ENCODE measurements around the gene FBXO38. TPM values are rescaled to one million over a fixed set of nuclear protein-coding genes. Genes with fewer than 3 reads are reported as not detected.

The FBXO38 gene
- polyA plus RNA-seq, 1 experiment, result 40.9 TPM

DNA sequence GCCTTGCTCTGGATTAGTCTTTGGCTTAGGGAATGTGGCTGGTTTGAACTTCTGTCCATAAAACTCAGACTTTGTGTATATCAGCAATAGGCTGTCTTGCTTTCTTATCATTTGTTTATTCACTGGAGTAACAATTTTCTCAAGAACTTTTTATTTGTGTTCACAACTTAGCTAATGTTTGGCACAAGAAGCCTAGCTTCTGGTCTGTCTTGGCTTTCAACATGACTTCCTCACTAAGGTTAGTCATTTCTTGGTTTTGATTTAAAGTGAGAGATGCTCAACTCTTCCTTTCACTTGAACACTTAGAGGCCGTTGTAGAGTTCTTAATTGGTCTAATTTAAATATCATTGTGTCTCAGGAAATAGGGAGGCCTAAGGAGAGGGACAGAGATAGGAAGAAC, 4.9 kb downstream of the FBXO38 start:
- TF ChIP-seq, protein P1, sequence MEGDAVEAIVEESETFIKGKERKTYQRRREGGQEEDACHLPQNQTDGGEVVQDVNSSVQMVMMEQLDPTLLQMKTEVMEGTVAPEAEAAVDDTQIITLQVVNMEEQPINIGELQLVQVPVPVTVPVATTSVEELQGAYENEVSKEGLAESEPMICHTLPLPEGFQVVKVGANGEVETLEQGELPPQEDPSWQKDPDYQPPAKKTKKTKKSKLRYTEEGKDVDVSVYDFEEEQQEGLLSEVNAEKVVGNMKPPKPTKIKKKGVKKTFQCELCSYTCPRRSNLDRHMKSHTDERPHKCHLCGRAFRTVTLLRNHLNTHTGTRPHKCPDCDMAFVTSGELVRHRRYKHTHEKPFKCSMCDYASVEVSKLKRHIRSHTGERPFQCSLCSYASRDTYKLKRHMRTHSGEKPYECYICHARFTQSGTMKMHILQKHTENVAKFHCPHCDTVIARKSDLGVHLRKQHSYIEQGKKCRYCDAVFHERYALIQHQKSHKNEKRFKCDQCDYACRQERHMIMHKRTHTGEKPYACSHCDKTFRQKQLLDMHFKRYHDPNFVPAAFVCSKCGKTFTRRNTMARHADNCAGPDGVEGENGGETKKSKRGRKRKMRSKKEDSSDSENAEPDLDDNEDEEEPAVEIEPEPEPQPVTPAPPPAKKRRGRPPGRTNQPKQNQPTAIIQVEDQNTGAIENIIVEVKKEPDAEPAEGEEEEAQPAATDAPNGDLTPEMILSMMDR (IDR thresholded peaks at IDR 0.05; ENCODE audit: low read depth, low read length), result no peak
- no peak overlapping the region for H3K27ac ChIP-seq (ENCODE audit: low read depth, low read length)
- POLR2A ChIA-PET, result no interaction called here
- CTCF ChIA-PET, result interaction anchor here (0.7 to 5.1 kb wide), 4 partner anchors 14 to 342 kb away, joined by 3 to 28 read pairs (median 4); no protein-coding TSS in a partner anchor
- H3K4me3 ChIP-seq (ENCODE audit: low read depth, low read length), result no peak overlapping the region
- H3K9me3 ChIP-seq (ENCODE audit: control insufficient read depth, insufficient read depth, low read length), result no peaks in the 10 kb centered on the region
- H3K27me3 ChIP-seq (ENCODE audit: control insufficient read depth, insufficient read depth, low read length), result no peaks in the 10 kb centered on the region
- DNase-seq (ENCODE audit: low read depth, low spot score), result no peak

DNA sequence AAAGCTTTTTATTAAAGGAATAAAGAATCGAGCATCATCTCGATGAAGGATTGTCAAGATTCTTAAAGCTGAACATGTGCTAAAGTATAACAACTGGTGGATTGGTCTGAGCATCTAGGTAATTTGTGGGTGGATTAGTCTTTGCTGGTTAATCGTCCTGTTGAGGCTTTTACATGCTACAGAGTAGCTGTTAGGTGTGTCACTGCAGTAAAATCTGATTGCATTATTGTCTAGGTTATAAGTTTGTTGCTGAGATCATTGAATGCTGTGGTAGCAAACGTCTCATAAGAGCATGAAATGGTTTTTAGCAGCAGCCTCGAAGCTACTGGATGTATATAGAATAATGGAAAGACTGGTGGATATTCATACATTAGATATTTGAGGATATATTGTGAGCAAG, 7.2 kb downstream of the FBXO38 start:
- DNase-seq (ENCODE audit: low read depth, low spot score), result no peak
- ChIA-PET POLR2A (no interaction called here), CTCF (interaction anchor here (0.8 to 1.7 kb wide), 3 partner anchors 16 to 340 kb away, joined by 3 to 8 read pairs (median 5); no protein-coding TSS in a partner anchor)
- Histone ChIP-seq H3K9me3 (ENCODE audit: control insufficient read depth, insufficient read depth, low read length) (no peaks in the 10 kb centered on the region), H3K27me3 (ENCODE audit: control insufficient read depth, insufficient read depth, low read length) (no peaks in the 10 kb centered on the region), H3K4me3 (ENCODE audit: low read depth, low read length) (no peak overlapping the region), H3K27ac (ENCODE audit: low read depth, low read length) (no peak overlapping the region)
- TF ChIP-seq, protein P1 (IDR thresholded peaks at IDR 0.05; ENCODE audit: low read depth, low read length), result no peak

DNA sequence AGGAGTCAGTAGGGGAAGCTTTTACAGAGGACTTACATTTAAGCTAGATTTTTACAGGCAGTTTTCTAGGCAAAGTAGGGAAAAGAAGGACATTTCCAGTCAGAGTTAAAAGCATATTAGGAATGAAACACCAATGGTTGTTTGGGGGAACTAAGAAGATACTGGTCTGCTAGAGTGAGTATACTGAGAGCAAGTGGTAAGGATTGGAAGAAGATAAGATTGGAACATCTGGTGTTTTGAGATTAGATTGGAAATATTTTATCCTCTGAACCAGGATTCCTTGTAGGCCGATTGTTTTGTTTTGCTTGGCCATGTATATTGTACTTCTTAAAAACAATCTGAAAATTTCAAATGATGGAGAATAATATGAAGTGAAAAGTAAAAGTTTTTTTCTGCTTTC, 7.7 kb downstream of the FBXO38 start:
- Histone ChIP-seq H3K27me3 (ENCODE audit: control insufficient read depth, insufficient read depth, low read length) (no peaks in the 10 kb centered on the region), H3K4me3 (ENCODE audit: low read depth, low read length) (no peak overlapping the region), H3K27ac (ENCODE audit: low read depth, low read length) (no peak overlapping the region), H3K9me3 (ENCODE audit: control insufficient read depth, insufficient read depth, low read length) (no peaks in the 10 kb centered on the region)
- DNase-seq (ENCODE audit: low read depth, low spot score), result no peak
- TF ChIP-seq, protein P1 (IDR thresholded peaks at IDR 0.05; ENCODE audit: low read depth, low read length), result no peak
- POLR2A ChIA-PET, result no interaction called here
- CTCF ChIA-PET, result interaction anchor here (0.8 to 1.7 kb wide), 3 partner anchors 17 to 339 kb away, joined by 3 to 8 read pairs (median 5); no protein-coding TSS in a partner anchor

DNA sequence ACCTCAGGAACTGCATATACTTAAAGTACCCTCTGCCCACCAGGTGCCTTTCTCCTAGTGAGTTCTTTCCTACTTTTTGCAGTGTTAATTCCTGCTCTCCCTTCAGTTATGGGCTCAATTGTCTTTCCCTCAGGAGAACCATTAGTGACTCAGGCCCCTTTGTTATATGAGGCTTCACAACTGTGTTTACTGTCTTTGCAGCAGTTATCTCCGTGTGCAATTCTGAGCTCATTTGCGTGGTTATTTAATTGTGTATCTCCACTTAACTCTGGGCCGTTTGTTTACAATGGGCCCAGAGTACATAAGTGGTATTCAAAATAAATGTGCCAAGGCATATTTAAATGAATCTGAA, 9.6 kb downstream of the FBXO38 start:
- TF ChIP-seq, protein P1 (IDR thresholded peaks at IDR 0.05; ENCODE audit: low read depth, low read length), result peak; percentile 29; the same call in 1 of the 2 replicates
- Histone ChIP-seq H3K27ac (ENCODE audit: low read depth, low read length) (no peak overlapping the region), H3K27me3 (ENCODE audit: control insufficient read depth, insufficient read depth, low read length) (no peaks in the 10 kb centered on the region), H3K4me3 (ENCODE audit: low read depth, low read length) (no peak overlapping the region), H3K9me3 (ENCODE audit: control insufficient read depth, insufficient read depth, low read length) (no peaks in the 10 kb centered on the region)
- DNase-seq (ENCODE audit: low read depth, low spot score), result no peak
- CTCF ChIA-PET, result interaction anchor here (0.9 to 1.5 kb wide), 4 partner anchors 18 to 338 kb away, joined by 4 to 5 read pairs (median 5); no protein-coding TSS in a partner anchor
- POLR2A ChIA-PET, result no interaction called here

DNA sequence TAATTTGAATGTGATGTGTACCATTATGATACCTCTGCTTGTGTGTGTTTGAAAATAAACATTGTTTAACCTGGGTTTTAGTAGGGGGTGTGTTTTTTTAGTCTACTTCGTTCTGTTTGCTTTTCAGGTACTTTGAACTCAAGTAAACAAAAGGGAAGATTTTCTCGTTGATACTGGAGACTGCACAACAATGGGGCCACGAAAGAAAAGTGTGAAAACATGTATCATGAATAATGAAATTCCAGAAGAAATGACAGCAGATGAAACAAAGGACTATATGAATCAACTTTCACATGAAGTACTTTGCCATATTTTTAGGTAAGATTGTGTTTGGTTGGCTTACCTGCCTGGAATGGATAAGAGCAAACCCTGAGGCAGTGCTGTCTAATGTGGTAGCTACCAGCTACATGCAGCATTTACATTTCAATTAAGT, 10.8 kb downstream of the FBXO38 start:
- Histone ChIP-seq H3K27ac (ENCODE audit: low read depth, low read length) (no peak overlapping the region), H3K9me3 (ENCODE audit: control insufficient read depth, insufficient read depth, low read length) (no peaks in the 10 kb centered on the region), H3K4me3 (ENCODE audit: low read depth, low read length) (no peak overlapping the region), H3K27me3 (ENCODE audit: control insufficient read depth, insufficient read depth, low read length) (no peaks in the 10 kb centered on the region)
- ChIA-PET CTCF (interaction anchor here (1.3 to 1.8 kb wide), 2 partner anchors 336 to 337 kb away, joined by 3 to 5 read pairs; no protein-coding TSS in a partner anchor), POLR2A (no interaction called here)
- no peak for DNase-seq (ENCODE audit: low read depth, low spot score)
- TF ChIP-seq, protein P1 (IDR thresholded peaks at IDR 0.05; ENCODE audit: low read depth, low read length), result no peak

Data from AG04450 (cell line).